AG10803 (cell line): Measurements from ENCODE around the gene NRSN2.

Experiments
- DNase-seq: peaks from one replicate; pipeline ENCODE4 v3.0.0; 2010; ENCODE audit warnings: low read depth
- H3K4me3 ChIP-seq: 2 replicates; pipeline ENCODE4 v1.5.1; 2011; ENCODE audit warnings: mild to moderate bottlenecking, low read length, control low read depth
- CTCF ChIP-seq: conservative IDR thresholded peaks from 2 replicates; pipeline ENCODE4 v1.5.1; 2011; ENCODE audit warnings: mild to moderate bottlenecking, low read length, control low read depth, inconsistent platforms

NRSN2 gene

GRCh38 chr20:308427-309038, 38.4 kb upstream of the NRSN2 start:
- no peak for TF ChIP-seq CTCF
- DNase-seq: no peak
- no peak overlapping the region for H3K4me3 ChIP-seq

GRCh38 chr20:309306-309840, 37.5 kb upstream of the NRSN2 start:
- peak; percentile 48 for DNase-seq
- peak overlapping the region; percentile 60 for H3K4me3 ChIP-seq

GRCh38 chr20:309841-310644, 36.9 kb upstream of the NRSN2 start:
- no peak for TF ChIP-seq CTCF
- peak overlapping the region; percentile 60 for H3K4me3 ChIP-seq
- DNase-seq: peak; percentile 99

More at GRCh38 chr20:309306-309840, 37.5 kb upstream of the NRSN2 start:
- TF ChIP-seq CTCF: peak; percentile 17

- DNase-seq: no peak
- TF ChIP-seq CTCF: no peak
- H3K4me3 ChIP-seq: no peak overlapping the region
These were observed 36.3 kb upstream of the NRSN2 start for GRCh38 chr20:310645-311044.

GRCh38 chr20:311609-312008, 35.3 kb upstream of the NRSN2 start:
- no peak for TF ChIP-seq CTCF
- DNase-seq: no peak
- H3K4me3 ChIP-seq: no peak overlapping the region

- DNase-seq: no peak
- no peak overlapping the region for H3K4me3 ChIP-seq
- no peak for TF ChIP-seq CTCF
These were observed 34.8 kb upstream of the NRSN2 start for GRCh38 chr20:312067-312466.

GRCh38 chr20:312866-313265, 34.0 kb upstream of the NRSN2 start:
- TF ChIP-seq CTCF: no peak
- DNase-seq: no peak
- H3K4me3 ChIP-seq: no peak overlapping the region
